GM21737 (cell line): ENCODE results near the gene TCF7.

Experiments used
- ATAC-seq: cut with Tn5 transposase; IDR thresholded peaks from one replicate; pipeline ENCODE4 v1.9.1; 2021; ENCODE audit warnings: mild to moderate bottlenecking, moderate library complexity; ENCODE audit not compliant: unreplicated experiment

The TCF7 gene

DNA sequence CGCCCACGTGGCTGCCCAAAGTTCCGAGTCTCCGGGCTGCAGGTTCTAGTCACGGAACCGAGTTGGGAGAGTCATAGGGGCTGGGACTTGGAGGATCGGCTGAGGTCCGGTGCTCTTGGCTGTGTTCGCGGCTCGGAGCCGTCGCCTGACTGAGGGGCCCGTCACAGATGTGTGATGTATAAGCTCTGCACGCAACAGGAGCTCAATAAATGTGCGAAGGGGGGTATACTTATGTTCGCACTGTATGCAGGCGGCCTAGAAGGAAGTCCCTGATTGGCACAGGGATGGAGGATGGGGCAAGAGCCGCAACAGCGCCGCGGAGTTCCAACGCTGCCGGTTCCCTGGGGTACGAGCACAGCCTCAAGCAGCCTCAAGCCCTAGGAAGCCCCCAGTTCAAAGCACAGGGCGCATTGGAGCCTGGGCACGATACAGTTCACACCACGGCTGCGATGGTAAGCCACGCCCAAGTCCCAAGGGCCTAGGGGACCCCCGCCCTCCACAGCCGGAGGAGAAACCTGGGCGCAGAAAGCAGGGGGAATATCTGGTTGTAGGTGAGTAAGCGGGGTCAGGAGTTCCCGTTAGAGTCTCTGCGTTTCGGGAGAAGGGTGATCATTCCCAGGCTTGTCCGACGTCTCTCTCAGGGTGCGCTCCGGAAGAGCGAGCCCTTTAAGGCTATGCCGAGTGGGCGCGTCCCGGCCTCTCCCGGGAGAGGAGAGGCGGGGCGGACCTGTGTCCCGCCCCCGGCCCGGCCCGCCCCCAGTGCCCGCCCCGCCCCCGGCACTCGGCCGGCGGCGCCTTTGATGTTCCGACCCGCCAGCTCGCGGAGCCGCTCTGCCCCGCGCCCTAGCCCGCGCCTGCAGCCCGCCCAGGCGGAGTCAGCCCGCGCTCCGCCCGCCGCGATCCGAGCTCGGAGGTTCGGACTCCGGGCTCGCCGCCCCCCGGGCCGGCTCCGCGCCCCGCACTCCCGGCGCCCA is at the start of gene TCF7:
TSS of gene TCF7 (plus strand) at position 780 of the 974 bp plus-strand sequence. CDS start 226 bp downstream, outside the sequence.
- peak; percentile 80 for ATAC-seq

DNA sequence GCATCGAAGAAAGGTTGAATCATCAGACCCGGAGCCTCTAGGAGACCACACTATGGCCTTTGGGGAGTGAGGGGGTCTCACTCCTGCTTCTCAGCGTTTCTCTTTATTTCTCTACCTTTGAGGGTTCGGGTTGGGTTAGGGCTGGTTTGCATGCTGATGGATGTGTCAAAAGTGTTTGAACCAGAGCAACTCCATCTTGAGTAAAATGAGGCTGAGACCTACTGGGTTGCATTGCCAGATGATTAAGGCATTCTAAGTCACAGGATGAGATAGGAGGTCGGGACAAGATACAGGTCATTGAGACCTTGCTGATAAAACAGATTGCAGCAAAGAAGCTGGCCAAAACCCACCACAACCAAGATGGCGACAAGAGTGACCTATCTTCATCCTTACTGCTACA is 44.9 kb upstream of the TCF7 start:
- ATAC-seq = no peak

DNA sequence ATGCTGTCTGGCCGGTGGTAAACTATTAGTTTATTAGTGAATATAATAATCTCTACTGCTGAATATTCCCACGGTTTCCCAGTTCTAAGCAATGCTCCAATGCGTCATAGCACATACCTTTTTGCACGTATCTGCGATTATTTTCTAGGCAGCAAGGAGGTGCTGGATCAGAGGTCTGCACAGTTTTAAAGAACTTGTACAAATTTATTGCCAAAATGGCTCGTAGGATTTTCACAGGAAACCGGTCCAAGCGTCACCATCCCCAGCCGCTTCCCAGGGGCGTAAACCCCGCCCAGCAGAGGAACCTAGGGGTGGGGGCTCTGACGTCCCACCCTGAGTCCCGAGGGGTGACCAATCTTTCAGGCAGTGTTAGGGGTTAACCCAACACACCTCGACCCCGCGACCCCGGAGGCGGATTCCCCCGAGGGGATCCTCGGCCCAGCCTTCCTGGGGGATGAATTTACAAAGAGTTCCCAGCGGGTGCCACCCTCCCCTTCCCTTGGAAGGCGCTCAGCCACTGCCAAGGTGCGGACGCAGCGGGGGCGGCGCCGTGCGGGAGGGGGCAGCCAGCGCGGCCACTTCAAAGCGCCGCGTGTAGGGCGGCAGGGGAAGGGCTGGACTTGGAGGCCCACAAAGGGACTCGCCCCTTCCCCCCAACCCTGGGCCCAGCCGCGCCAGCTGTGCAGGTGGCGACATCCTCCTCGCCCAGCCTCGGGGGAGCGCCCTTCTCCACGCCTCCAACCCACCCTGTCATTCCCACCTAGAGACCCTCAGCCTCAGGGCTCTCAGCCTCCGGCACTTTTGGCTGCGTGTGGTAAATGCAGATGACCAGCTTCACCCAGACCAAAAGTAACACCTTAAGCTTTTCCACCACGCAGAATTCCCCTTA is 43.5 kb upstream of the TCF7 start:
- peak; percentile 50 for ATAC-seq

DNA sequence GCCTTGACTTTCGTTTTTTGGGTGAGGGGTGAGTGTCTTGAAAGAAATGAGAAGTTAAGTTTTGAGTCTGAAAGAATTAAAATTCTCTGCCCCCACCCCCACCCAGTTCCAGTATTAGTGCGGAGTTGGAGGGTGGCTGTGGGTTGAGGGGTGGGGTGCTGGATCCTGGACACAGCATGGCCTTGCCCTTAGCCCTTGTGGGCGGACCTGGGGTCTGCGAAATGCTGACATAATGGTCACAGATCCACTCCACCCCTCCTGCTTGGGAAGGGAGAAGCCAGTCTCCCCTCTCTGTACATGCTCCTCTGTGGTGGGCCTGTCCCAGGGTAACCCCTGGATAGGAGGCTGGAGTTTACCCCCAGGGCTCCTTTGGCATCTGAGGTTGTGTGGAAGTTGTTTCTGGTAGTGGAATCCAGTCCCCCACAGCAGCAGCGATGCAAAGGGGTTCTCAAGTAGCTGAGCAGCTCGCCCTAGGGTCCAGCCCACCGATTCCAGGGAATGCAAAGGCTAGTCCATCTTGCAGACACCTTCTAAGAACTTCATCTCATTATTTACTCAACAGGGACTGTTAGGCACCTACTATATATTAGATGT is 42.8 kb upstream of the TCF7 start:
- no peak for ATAC-seq

DNA sequence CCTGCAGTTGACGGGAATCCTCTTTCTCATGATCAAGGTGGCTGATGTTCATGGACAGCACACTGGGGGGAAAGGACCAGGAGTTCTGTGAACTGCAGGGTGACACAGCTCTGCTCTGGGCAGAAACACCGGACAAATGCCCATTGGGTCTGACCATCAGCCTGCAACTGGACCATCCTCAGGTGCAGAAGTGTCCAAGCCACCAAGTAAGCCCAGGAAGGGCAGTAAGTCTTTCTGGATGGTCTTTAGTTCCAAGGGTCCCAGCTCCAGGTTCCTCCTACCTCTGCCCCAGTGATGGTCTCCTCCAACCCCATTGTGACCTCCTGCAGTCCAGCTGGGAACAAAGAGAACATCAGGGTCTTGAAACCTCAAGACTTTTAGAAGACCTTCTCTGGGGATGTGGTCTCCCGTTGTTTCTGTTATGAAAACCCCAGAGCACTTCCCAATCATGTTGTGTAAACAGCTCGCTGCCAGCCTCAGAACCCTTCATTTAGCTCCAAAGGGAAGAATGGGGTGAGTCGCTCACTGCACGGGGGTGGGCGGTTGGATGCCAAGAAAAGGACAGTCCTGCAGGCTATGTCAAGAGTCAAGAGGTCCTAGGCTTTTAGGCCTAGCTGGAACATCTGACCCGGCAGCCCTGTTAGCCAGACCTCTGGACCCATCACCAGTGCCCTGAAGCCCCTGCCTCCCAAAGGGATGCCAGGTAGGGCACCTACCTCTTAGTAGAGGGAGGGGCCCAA is 41.8 kb upstream of the TCF7 start:
- no peak for ATAC-seq

DNA sequence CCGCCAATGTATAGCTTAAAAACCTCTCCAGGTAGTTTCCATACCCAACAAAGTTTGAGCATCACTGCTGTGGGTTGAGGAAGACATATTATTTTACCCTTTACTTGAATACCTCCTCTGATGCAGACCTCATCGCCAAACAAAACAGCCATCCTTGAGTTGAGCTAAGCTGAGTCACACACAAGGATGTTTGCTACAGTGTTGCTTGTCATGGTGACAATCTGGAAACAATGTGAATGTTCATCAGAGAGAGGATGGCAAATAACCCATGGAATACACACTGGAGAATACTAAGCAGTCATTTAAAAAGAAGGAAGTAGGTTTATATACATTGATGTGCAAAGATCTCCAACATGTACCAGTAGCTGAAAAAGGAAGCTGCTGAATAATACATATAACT is 41.1 kb upstream of the TCF7 start:
- ATAC-seq = no peak

DNA sequence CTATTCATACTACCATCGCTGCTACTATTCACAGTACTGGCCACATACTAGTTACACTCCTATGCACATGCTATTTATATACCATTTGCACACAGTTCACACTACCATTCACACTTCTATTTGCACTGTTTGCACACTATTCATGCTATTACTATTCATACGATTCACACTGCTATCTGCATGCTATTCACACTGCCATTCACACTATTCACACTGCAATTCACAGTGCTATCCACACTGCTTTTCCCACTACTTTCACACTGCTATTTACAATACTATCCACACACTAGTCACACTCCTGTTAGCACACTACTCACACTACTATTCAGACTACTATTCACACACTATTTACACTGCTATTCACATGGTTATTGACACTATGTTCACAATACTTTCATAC is 39.4 kb upstream of the TCF7 start:
- ATAC-seq = no peak

DNA sequence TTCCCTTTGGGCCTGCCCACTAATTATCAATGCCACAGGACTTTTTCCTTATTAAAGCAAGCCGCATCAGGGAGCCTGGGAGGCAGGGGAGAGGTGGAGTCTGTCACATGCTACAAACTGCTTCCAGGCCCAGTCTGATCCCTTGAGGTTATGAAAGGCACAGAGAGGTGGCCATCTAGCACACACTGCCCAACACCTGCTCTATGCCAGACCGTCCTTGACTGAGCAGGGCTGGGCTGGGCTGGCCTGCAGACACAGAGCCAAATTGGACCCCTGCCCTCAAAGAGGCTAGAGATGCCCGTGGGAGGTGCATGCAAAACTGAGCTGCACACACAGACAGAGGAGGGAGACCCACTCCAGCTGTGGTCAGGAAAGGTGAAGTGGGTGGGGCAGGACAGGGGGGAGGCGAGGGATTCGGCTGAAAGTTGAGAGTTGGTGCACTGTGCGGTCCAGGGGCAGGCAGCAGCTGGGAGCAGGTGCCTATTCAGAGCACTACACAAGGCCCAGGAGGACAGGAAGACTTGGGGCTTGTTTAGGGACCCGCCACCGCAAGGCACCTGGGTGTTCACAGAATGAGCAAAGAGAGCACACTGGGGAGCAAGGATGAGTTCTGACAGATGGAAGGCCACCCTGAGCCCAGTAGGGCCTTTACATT is 36.4 kb upstream of the TCF7 start:
- ATAC-seq = no peak

DNA sequence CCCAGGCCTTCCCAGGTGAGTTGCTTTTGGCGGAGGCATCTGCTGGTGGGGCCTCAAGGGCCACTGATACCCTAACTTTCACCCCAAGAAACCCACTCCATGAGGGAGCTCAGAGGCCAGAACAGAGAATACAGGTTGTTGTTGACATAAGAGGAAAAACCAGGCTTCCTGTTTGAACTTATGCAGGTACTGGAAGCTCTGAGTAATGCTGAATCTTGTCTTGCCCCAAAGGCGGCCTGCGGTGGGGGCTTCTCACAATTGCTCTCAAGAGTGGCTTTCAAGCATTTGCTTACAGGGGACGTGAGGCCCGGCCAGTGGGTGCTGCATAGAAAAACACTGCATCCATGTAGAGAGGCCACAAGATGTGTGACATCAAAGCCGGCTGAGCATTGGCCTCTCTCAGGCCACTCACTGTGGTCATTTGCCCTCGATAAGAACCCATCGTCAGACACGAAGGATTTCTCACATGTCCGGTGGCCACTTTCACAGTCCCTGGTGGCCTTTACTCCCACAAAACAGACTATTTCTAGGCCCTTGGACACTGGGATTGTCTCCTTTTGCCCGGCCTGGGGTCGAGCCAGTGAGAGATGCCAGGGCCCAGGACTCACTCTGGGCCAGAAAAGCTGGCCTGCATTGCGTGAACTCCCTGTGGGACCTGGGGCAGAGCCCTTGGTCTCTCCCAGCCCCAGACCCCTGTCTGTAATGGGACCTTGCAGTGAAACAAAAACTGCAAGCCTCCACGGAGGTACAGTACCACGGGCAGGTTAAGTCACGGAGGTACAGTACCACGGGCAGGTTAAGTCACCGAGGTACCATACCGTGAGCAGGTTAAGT is 34.5 kb upstream of the TCF7 start:
- no peak for ATAC-seq

DNA sequence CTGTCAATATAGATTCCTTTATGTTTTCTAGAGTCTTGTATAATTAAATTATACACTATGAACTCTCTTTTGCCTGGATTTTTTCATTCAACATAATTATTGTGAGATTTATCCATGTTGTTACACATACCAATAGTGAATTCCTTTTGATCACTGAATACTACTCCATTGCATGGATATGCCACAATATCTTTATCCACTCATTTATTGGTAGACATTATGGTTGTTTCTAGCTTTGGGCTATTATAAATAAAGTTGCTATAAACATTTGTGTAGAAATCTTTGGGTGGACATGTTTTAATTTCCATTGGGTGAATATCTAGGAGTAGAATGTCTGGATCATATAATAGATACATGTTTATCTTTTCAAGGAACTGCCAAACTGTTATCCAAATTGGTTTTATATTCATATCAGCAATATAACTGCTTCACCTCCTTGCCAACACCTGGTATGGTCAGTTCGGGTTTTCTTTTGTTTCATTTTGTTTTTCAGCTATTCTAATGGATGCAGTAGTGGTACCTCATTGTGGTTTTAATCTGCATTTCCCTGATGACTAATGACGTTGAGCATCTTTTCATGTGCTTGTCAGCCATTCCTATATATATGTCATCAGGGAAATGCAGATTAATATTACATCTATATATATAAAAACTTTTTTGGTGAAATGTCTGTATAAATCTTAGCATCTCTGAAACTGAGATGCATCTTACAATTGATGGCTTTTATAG is 32.1 kb upstream of the TCF7 start:
- ATAC-seq = no peak

DNA sequence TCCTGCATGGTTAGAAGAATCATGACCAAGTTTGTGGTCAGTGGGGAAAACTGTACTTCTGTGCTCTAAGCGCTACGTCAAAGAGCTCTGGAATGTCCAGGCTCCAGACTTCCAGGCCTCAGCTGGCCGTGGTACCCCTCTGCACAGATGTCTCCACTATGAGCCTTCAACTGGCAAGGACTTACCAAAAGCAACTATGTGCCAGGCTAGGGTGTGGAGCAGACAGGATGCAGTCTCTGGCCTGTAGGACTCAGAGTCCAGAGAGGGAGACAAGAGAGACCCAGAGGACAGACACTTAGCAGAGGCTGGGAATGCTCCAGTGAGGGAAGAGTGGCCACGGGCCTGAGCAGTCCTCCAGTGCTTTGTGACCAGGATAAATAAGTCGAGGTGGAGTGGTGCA is 31.0 kb upstream of the TCF7 start:
- no peak for ATAC-seq

DNA sequence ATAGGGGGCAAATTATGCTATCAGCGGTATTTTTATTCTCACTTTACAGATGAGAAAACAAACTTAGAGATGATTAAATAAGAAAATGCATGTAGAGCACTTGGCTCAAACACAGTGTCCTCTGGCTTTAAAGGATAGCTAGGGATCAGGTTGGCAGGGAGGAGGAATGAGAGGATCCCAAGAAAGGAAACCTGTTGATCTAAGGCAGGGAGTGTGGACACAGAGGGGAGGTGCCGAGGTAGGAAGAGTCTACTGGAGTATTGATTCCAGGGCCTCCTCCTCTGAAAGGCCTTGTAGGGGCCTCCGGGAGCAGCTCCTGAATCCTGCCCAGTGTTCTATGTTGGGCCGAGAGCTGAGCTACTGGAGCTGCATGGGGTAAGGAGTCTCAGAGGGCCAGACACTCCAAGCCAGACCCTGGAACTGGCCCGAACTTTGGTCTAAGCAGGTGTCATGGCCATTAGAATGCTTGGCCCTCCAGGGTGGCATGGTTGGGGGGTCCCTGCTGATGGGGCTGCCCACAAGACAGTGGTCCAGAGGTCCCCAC is 30.4 kb upstream of the TCF7 start:
- no peak for ATAC-seq

DNA sequence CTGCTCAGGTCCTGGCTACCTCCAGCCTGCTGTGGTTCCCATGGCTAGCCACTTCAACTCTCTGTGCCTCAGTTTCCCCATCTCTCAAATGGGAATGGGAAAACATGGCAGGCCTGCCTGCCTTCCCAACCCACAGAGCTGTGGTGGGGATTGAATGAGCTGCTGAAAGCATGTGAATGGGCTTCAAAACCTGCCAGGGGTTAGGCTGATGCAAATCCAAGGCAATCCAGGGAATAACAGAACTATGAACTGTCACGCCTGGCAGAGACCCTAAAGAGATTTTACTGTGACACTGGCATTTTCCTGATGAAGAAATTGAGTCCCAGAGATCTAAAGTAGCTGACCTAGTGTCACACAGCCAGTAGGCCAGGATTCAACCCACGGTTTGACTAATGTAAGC is 29.9 kb upstream of the TCF7 start:
- no peak for ATAC-seq

DNA sequence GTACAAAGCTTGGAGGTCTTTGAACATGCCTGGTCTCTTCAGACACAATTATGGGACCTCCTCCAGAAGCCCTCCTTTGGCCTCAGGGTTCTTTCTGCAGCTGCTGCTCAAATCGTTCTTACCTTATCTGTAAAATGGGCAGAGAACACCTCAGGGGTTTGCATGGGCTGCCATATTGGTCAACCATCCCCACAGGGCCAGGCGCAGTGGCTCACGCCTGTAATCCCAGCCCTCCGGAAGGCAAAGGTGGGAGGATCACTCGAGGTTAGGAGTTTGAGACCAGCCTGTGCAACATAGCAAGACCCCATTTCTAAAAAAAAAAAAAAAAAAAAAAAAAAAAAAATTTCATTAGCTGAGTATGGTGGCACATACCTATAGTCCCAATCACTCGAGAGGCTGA is 29.1 kb upstream of the TCF7 start:
- no peak for ATAC-seq

DNA sequence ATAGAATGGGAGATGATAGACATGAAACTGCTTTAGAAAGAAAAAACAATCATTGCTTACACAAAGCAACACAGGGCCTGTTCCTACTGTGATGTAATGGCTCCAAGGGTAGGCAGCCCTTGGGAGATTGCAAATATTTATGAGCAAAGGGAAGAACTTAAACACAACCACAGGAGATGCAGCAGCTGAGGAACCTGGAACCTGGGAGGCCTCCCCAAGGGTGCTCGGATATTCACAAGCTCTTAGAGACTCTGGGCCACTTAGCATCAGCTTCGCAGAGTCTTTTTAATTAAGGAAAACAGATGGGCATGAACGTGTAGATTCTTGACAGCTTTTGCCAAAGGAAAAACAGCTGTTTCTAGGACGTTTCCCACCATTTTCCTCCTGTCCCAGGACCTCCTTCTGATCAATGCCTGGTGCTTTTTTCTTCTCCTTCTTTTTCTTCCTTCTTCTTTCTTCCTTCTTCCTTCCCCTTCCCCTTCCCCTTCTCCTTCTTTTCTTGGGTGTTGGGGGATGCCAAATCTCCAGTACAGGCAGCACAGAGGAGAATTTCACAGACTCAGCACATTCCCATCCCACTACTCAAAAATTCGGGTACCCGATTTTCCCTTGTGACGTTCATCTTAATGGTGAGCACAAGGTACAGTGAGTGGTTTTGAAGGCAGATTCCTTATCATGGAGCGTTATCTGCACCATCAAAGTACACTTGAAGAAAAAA is 28.1 kb upstream of the TCF7 start:
- ATAC-seq = no peak

DNA sequence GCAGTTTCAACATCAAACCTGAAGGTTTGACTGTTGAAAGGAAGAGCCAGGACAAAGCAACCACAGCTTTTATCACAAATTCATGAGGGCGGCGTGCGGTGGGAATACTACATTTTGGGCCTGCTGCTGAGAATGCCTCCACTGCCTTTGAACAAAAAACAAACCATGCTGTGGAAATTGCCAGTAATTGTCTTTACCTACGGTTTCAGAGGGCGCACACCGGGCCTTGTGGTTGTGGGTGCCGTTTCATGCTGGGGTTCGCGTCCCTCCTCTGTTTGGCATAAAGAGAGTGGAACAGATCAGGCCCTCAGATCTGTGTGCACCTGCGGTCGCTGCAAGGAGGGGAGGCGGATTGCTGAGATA is 27.6 kb upstream of the TCF7 start:
- ATAC-seq = no peak

DNA sequence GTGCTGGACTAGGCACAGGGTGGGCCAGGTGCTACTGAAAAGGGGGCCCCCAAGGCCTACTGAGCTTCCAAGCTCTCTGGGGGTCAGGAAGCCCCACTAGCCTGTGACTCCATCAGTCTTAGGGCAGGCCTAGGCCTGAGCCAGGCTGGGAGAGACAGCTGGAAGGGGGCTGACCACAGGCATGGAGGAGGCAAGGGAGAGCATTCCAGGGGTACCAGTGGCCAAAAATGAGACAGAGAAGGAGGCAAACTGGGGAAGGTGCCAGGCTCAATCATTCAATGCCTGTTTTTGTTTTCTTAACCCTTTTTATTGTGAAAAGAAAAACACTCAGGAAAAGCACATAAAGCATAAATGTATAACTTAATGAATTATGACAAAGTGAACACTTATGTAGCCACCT is 26.2 kb upstream of the TCF7 start:
- ATAC-seq = no peak
